Mucosa of gallbladder (tissue), 1 donor: ENCODE measurements around the gene CDH1. TPM values are rescaled to one million over a fixed set of nuclear protein-coding genes. Genes with fewer than 3 reads are reported as not detected.
"Not testable (repeated sequence)": the region's sequence is repeated elsewhere in the genome, so short reads cannot be mapped to it uniquely, and the experiment has no call there.

ENCODE experiments used
- DNase-seq: peaks from one replicate; pipeline ENCODE4 v3.0.0-alpha.2; 2020; ENCODE audit warnings: low spot score
- total RNA-seq: library from RNA; stranded (reverse); gene quantifications from one replicate; pipeline ENCODE4 v1.2.1, GENCODE V29; 2021
- donor health status: DM: no; HTN: no; CAD: no.

The CDH1 gene
- total RNA-seq, 1 donor from 2014 or later: 425 TPM

DNA sequence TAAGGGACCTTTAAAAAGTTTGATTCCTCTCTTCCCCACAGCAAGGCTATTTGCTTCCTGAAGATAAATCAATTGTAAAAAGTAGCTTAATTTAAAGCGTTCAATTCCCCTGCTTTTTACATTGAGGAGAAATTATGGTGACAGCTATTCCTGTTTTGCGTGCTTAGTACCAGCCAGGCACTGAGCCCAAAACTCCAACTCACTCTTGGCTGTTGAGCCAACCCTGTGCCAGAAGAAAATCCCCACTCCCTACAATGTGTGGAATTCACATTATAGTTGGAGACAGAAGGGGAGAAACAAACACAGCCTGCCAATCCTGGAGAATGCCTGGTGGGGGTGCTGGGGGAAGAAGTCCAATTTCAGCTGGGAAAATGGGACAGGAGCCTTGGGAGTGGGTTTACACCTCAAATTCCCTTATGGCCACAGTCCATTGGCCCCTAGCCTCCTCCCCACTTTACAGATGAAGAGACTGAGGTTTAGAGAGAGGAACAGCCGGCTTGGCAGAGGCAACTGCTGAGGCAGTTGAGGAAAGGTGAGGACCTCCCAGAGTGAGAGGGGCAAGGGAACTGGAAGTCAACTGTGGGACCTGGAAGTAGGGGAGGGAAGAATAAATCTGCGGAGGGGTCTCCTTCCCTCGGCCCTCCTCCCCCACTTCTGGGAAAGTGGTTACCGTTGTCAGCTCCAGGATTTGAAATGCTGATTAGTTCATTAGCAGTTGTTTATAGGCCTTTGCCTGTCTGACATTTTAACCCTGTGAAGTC lies 26.1 kb downstream of the CDH1 start:
- DNase-seq: no peak

- DNase-seq: no peak
These were observed 27.8 kb downstream of the CDH1 start for GRCh38 chr16:68764862-68765261.

- DNase-seq: no peak
These were observed 30.5 kb downstream of the CDH1 start for GRCh38 chr16:68767581-68767980.

GRCh38 chr16:68768175-68768574 lies 31.1 kb downstream of the CDH1 start:
- DNase-seq: no peak

DNA sequence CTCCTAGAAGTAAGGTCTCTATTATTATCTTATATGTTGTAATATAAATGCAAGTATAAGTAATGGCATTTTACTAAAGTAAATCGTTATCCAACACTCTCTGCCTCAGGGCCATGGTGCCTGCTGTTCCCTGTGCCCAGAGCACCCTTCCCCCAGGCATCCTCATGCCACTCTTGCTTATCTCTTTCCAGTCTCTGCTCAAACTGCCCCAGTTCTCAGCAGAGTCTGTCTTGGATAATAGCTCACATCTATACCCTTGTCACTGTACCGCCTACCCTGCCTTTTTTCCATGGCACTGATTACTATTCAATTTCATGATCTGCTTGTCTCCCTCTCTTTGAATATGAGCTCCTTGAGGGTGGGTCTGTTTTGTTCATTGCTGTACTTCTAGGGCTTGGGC lies 31.7 kb downstream of the CDH1 start:
- DNase-seq: no peak

DNA sequence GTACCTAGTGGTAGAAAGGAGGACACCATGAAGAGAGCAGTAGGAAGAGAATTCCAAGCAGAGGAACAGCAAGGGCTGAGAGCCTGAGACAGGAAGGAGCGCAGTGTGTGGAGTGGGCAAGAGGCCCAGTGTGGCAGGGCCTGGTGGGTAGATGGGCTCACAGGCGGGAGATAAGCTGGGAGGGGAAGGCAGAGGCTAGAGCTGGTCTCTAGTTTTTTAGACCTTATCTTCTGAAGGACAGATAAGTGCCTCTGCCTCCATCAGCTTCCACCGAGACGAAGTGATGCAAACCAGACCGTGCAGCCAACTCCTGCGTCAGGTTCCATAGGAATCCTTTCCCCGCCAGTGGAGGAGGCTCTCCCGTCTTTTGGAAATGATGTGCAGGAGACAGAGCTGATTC lies 33.6 kb downstream of the CDH1 start:
- no peak for DNase-seq

- no peak for DNase-seq
These were observed 35.1 kb downstream of the CDH1 start for GRCh38 chr16:68772030-68772681.

DNA sequence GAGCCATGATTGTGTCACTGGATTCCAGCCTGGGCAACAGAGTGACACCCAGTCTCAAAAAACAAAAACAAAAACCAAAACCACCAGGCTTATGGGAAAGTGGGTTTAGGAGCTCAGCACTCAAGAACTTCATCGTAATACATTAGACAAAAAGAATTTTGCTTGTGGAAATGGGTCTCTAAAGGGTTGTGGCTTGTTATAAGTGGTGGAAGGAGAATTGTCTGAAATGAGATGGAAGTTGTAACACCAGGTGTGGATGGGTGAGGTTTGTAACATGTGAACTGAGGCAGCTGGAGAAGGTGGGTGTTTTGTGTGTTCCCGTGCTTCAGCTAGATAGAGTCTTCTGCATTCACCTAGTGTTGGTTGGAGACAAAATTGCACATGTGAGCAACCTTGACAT lies 35.8 kb downstream of the CDH1 start:
- DNase-seq: no peak

GRCh38 chr16:68774982-68775634 lies 38.0 kb downstream of the CDH1 start:
- no peak for DNase-seq

DNA sequence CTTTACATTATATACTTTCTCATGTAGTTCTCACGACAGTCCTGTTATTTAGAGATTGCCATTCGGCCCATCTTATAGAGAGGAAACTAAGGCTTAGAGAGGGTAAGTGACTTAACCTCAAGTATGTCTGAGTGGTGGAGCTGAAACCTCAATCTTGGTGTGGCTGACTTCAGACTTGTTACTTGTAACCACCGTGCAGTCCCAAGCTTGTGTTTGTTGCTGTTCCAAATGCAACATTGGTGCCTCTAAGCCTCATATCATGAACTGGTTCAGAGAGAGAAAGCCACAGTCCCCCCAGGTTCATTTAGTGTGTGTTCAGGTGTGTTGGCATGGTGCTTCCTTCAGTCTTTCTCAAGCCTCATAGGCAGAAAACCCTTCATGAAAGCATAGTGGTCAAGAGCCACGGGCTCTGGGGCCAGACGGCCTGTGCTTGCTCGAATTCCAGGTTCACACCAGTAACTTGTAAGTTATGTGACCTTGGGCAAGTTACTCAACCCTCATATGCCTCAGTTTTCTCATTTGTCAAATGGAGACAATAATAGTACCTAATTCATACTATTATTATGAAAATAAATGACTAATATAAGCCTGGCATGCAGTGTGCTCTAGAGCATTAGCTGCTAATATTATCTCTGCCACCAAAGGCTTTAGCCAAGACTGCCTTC lies 39.9 kb downstream of the CDH1 start:
- DNase-seq: no peak

GRCh38 chr16:68778551-68779231 lies 41.6 kb downstream of the CDH1 start:
- DNase-seq: peak; percentile 16

GRCh38 chr16:68779891-68780290 lies 42.8 kb downstream of the CDH1 start:
- peak; percentile 33 for DNase-seq

- DNase-seq: no peak
These were observed 44.7 kb downstream of the CDH1 start for GRCh38 chr16:68781784-68782183.

- DNase-seq: no peak
These were observed 45.4 kb downstream of the CDH1 start for GRCh38 chr16:68782198-68783174.

DNA sequence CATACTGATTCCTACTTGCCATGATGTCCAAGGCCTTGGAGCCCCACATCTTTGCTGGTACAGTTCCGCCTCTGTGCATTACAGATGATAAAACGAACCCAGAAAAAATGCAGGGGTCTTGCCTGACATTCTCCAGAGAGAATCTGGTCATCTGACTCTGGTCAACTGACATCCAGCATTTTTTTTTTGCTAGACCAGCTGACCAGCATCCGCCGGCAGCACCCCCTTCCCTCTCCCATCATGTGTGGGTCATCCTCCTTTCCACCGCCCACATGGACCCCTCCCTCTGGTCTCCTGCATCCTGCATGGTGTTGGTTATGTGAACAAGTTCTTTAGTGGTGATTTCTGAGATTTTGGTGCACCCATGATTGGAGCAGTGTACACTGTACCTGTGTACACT lies 47.1 kb downstream of the CDH1 start:
- DNase-seq: no peak

DNA sequence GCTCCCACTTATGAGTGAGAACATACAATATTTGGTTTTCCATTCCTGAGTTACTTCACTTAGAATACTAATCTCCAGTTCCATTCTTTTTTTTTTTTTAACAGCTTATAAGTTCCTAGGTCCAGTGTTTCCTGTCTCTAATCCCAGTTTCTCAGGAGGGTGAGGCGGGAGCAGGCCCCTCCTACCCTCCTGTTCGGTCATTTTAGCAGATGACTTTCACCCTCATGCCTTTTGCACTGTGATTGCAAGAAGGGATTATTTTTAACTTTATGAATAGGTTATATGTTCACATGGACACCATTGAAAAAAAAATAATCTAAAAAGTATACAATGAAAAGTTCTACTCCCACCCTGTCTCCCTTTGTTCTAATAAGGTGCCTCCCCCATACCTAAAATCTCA lies 47.6 kb downstream of the CDH1 start:
- no peak for DNase-seq

GRCh38 chr16:68785715-68786114 lies 48.6 kb downstream of the CDH1 start:
- DNase-seq: no peak

DNA sequence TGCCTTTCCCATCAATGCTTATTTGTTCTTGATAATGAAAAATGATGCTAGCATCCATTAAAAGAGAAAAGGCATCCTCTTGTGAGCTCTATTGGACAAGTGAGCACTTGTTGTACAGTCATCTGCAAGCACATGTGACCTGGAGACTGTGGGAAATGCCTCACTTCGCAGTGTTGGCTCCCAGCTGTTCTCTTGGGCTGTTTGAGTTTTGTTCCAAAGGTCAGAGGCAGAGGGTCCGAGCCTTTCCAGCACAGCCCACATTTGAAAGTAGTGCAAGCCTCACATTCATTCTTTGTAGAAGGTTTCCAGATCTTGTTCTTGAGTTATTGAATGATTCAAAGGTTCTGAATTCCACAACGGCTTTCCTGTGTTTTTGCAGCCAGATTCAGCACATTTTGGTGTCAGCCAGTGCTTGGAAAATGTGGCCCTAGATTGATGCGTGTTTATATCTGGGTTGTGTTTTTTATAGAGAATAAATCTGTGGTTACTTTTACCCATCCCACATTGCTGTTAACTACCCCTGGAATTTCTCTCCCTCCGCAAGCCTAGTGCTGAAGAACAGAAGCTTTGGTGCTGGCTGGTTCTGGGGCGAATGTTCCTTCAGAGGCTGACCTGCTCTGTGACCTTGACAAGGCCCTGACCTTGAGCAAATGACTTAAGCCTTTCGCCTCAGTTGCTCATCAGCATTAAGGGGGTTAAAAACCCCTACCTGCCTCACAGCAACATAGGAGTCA lies 49.8 kb downstream of the CDH1 start:
- peak; percentile 38 for DNase-seq

GRCh38 chr16:68787419-68787807 lies 50.3 kb downstream of the CDH1 start:
- not testable (repeated sequence) for DNase-seq
